ENCODE measurements around the gene LMOD3.

DNA sequence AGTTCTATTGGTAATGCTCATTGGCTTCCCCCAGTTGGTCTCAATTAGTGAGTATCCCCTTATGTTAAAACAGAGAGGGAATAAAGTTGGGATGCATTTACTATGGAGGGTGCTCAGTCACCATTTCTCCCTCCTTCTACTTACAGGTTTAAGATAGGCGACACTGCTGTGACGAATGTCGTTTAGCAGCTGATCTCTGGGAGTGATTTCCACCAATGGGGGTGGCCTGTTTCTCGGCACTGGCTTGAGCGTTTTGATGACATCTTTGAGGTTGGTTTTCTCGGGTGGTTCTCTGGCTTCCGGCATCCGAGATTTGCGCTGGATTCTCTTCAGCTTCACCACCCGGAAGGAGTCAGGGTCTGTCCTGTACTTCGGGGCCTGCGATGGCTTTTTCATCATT is 3.8 kb downstream of the LMOD3 start:
- TF ChIP-seq, protein P1, sequence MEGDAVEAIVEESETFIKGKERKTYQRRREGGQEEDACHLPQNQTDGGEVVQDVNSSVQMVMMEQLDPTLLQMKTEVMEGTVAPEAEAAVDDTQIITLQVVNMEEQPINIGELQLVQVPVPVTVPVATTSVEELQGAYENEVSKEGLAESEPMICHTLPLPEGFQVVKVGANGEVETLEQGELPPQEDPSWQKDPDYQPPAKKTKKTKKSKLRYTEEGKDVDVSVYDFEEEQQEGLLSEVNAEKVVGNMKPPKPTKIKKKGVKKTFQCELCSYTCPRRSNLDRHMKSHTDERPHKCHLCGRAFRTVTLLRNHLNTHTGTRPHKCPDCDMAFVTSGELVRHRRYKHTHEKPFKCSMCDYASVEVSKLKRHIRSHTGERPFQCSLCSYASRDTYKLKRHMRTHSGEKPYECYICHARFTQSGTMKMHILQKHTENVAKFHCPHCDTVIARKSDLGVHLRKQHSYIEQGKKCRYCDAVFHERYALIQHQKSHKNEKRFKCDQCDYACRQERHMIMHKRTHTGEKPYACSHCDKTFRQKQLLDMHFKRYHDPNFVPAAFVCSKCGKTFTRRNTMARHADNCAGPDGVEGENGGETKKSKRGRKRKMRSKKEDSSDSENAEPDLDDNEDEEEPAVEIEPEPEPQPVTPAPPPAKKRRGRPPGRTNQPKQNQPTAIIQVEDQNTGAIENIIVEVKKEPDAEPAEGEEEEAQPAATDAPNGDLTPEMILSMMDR (IDR thresholded peaks at IDR 0.05; ENCODE audit: insufficient read depth, low read length, poor library complexity, severe bottlenecking), result no peak
- no peak for TF ChIP-seq EZH2phosphoT487 (conservative IDR thresholded peaks at IDR 0.05; ENCODE audit: low read length)
